BLaER1 (cell line): ENCODE results near the gene ENTPD5.

Source experiments
- H3K27ac ChIP-seq: shearing (Covaris generic); formaldehyde crosslinking; 2 replicates; pipeline ENCODE4 v1.8.1; 2022
- H3K27me3 ChIP-seq: shearing (Covaris generic); formaldehyde crosslinking; 2 replicates; pipeline ENCODE4 v1.8.1; 2022
- H3K36me3 ChIP-seq: shearing (Covaris generic); formaldehyde crosslinking; 2 replicates; pipeline ENCODE4 v1.8.1; 2022
- H3K4me1 ChIP-seq: shearing (Covaris generic); formaldehyde crosslinking; 2 replicates; pipeline ENCODE4 v1.8.1; 2022
- H3K4me2 ChIP-seq: shearing (Covaris generic); formaldehyde crosslinking; 2 replicates; pipeline ENCODE4 v1.8.1; 2022
- H3K4me3 ChIP-seq: shearing (Covaris generic); formaldehyde crosslinking; 2 replicates; pipeline ENCODE4 v1.8.1; 2022
- H3K9ac ChIP-seq: shearing (Covaris generic); formaldehyde crosslinking; 2 replicates; pipeline ENCODE4 v1.8.1; 2022
- H3K9me3 ChIP-seq: shearing (Covaris generic); formaldehyde crosslinking; 2 replicates; pipeline ENCODE4 v1.8.1; 2022
- H4K20me1 ChIP-seq: shearing (Covaris generic); formaldehyde crosslinking; 2 replicates; pipeline ENCODE4 v1.8.1; 2022
- Cebpa-rat ChIP-seq: shearing (Covaris generic); IDR thresholded peaks from 2 replicates; pipeline ENCODE4 v1.8.1; 2022

ENTPD5 gene

DNA sequence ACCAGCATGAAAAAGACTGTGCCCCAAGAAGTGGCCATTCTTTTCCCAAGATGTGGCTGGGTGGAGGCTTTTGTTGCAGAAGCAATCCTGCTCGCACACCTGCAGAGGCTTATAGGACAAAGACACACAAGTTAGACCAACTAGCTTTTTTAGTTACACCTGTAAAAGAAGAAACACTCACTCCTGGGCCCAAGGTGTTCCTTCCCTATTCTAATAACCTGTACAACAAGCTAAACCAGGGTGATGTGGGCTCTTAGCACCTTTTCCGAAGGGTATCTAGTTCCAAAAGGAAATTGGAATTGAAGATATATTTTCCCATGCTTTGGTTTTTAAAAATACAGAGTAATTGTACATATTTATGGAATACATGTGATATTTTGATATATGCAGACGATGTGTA lies 31.0 kb downstream of the ENTPD5 start:
- no peak for TF ChIP-seq Cebpa-rat
- no peaks in the 10 kb centered on the region for H3K4me1 ChIP-seq
- no peaks in the 10 kb centered on the region for H3K9me3 ChIP-seq
- no peak overlapping the region for H3K4me3 ChIP-seq
- H3K27ac ChIP-seq = no peak overlapping the region
- H4K20me1 ChIP-seq = no peaks in the 10 kb centered on the region
- no peaks in the 10 kb centered on the region for H3K27me3 ChIP-seq
- H3K36me3 ChIP-seq = peaks cover 31% of the 10 kb centered on the region
- no peak overlapping the region for H3K9ac ChIP-seq
- H3K4me2 ChIP-seq = no peak overlapping the region

- no peak overlapping the region for H3K27ac ChIP-seq
- no peaks in the 10 kb centered on the region for H3K27me3 ChIP-seq
- no peak overlapping the region for H3K9ac ChIP-seq
- H3K4me1 ChIP-seq = no peaks in the 10 kb centered on the region
- no peak for TF ChIP-seq Cebpa-rat
- H3K4me2 ChIP-seq = no peak overlapping the region
- H3K36me3 ChIP-seq = peaks cover 23% of the 10 kb centered on the region; the same call in 1 of the 2 replicates
- H4K20me1 ChIP-seq = no peaks in the 10 kb centered on the region
- no peaks in the 10 kb centered on the region for H3K9me3 ChIP-seq
- H3K4me3 ChIP-seq = no peak overlapping the region
Measured at GRCh38 chr14:73977896-73978295, 41.2 kb downstream of the ENTPD5 start.

DNA sequence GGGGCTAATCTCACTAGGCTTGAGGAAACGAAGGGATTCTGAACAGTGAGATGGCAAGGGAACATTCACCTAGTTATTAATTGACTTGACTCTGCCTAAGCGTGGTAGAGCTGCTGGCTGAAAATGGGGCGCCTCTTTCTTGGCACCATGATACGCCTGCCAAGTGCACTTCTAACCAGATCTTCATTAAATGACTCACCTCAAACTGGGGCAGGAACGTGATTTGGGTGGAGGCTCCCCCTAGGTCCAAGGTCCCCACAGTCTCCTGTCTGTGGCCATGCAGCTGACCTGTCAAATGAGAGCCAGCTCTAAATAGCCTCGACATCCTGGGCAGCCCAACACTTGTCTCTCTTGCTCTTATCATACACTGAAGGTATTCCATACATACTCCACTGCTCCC lies 43.0 kb downstream of the ENTPD5 start:
- Histone ChIP-seq H3K27ac (no peak overlapping the region), H3K9ac (no peak overlapping the region)

DNA sequence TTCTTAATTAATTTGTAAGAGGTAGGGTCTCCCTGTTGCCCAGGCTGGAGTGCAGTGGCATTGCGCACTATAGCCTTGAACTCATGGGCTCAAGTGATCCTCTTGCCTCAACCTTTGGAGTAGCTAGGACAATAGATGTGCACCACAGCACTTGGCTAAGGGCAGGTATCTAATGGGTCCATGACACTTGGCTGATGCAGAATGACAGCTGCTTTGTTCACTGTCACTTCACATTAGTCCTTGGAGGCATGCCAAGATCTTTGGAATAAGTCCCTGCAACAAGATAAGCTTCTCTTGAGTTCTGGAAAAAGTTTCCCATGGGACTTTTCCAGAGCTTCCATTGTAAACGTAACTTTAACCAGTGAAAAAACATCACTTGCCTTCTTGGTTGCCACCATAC lies 45.6 kb downstream of the ENTPD5 start:
- Histone ChIP-seq H3K4me3 (no peak overlapping the region), H4K20me1 (no peaks in the 10 kb centered on the region), H3K9ac (no peak overlapping the region), H3K4me1 (no peaks in the 10 kb centered on the region), H3K27me3 (no peaks in the 10 kb centered on the region), H3K9me3 (no peaks in the 10 kb centered on the region), H3K36me3 (peaks cover 39% of the 10 kb centered on the region), H3K27ac (no peak overlapping the region), H3K4me2 (no peak overlapping the region)
- no peak for TF ChIP-seq Cebpa-rat

More for the DNA sequence above, 43.0 kb downstream of the ENTPD5 start:
- Histone ChIP-seq H3K36me3 (peaks cover 25% of the 10 kb centered on the region; the same call in 1 of the 2 replicates), H3K4me3 (no peak overlapping the region), H3K9me3 (no peaks in the 10 kb centered on the region), H4K20me1 (no peaks in the 10 kb centered on the region), H3K4me2 (no peak overlapping the region), H3K4me1 (no peaks in the 10 kb centered on the region), H3K27me3 (no peaks in the 10 kb centered on the region)
- TF ChIP-seq Cebpa-rat = no peak

- H3K4me1 ChIP-seq = no peaks in the 10 kb centered on the region
- TF ChIP-seq Cebpa-rat = no peak
Measured at GRCh38 chr14:73968885-73969284, 50.2 kb downstream of the ENTPD5 start.

GRCh38 chr14:73965216-73965615 lies 53.9 kb downstream of the ENTPD5 start:
- Histone ChIP-seq H3K4me3 (no peak overlapping the region), H3K27ac (no peak overlapping the region), H3K9me3 (no peaks in the 10 kb centered on the region), H3K9ac (no peak overlapping the region), H3K4me1 (no peaks in the 10 kb centered on the region), H3K4me2 (no peak overlapping the region), H3K36me3 (peaks cover 78% of the 10 kb centered on the region), H3K27me3 (no peaks in the 10 kb centered on the region), H4K20me1 (no peaks in the 10 kb centered on the region)
- no peak for TF ChIP-seq Cebpa-rat

More at GRCh38 chr14:73968885-73969284, 50.2 kb downstream of the ENTPD5 start:
- no peak overlapping the region for H3K9ac ChIP-seq
- no peak overlapping the region for H3K27ac ChIP-seq
- no peak overlapping the region for H3K4me3 ChIP-seq
- H3K9me3 ChIP-seq = no peaks in the 10 kb centered on the region
- H4K20me1 ChIP-seq = no peaks in the 10 kb centered on the region
- H3K36me3 ChIP-seq = peaks cover 61% of the 10 kb centered on the region
- H3K27me3 ChIP-seq = no peaks in the 10 kb centered on the region
- no peak overlapping the region for H3K4me2 ChIP-seq

GRCh38 chr14:73961192-73961591 lies 57.9 kb downstream of the ENTPD5 start:
- no peaks in the 10 kb centered on the region for H3K27me3 ChIP-seq
- H3K4me3 ChIP-seq = no peak overlapping the region
- no peaks in the 10 kb centered on the region for H4K20me1 ChIP-seq
- no peaks in the 10 kb centered on the region for H3K4me1 ChIP-seq
- no peak overlapping the region for H3K4me2 ChIP-seq
- no peaks in the 10 kb centered on the region for H3K9me3 ChIP-seq
- H3K36me3 ChIP-seq = peaks cover 76% of the 10 kb centered on the region
- H3K27ac ChIP-seq = no peak overlapping the region
- no peak overlapping the region for H3K9ac ChIP-seq
- TF ChIP-seq Cebpa-rat = no peak

- Histone ChIP-seq H3K9ac (no peak overlapping the region), H3K4me2 (no peak overlapping the region), H3K27me3 (no peaks in the 10 kb centered on the region), H3K4me3 (no peak overlapping the region), H3K36me3 (peaks cover 74% of the 10 kb centered on the region), H4K20me1 (no peaks in the 10 kb centered on the region), H3K4me1 (no peaks in the 10 kb centered on the region), H3K9me3 (no peaks in the 10 kb centered on the region), H3K27ac (no peak overlapping the region)
- TF ChIP-seq Cebpa-rat = no peak
Measured at GRCh38 chr14:73958591-73958990, 60.5 kb downstream of the ENTPD5 start.

GRCh38 chr14:73955674-73956073 lies 63.4 kb downstream of the ENTPD5 start:
- Histone ChIP-seq H3K27me3 (no peaks in the 10 kb centered on the region), H3K9me3 (no peaks in the 10 kb centered on the region), H3K9ac (no peak overlapping the region), H3K36me3 (peaks cover 55% of the 10 kb centered on the region), H4K20me1 (no peaks in the 10 kb centered on the region), H3K4me2 (no peak overlapping the region), H3K4me3 (no peak overlapping the region), H3K4me1 (peaks cover 4% of the 10 kb centered on the region; the same call in 1 of the 2 replicates), H3K27ac (no peak overlapping the region)
- TF ChIP-seq Cebpa-rat = no peak

DNA sequence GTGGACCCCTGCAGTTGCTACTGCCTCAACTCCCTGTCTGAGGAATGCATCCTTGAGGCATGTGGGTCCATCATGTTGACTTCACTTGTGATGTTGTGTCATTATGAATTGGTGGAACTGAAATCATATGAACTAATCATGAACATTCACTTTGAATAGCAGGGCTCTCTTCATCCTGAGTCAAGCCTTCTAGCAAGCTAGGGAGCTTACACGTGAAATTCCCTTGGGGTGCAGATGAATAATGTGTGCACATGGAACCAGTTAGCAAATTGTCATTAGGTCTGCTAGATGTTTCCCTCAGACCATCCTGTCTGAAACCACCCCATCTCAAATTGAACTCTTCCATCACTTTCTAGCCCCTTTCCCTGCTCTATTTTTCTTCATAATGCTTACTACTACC lies 65.4 kb downstream of the ENTPD5 start:
- Histone ChIP-seq H4K20me1 (no peaks in the 10 kb centered on the region), H3K27ac (no peak overlapping the region), H3K4me3 (no peak overlapping the region), H3K4me1 (peaks cover 14% of the 10 kb centered on the region), H3K9me3 (no peaks in the 10 kb centered on the region), H3K27me3 (no peaks in the 10 kb centered on the region), H3K9ac (no peak overlapping the region), H3K4me2 (no peak overlapping the region), H3K36me3 (peaks cover 37% of the 10 kb centered on the region)
- no peak for TF ChIP-seq Cebpa-rat
